Prostate gland (tissue), 2 donors: ENCODE results near the gene LMLN.

Experiments used
- POLR2A ChIP-seq: fragments of 450-650 bp; IDR thresholded peaks from one replicate; pipeline ENCODE4 v1.6.1; 2016; ENCODE audit warnings: antibody characterized with exemption, mild to moderate bottlenecking
- POLR2AphosphoS5 ChIP-seq: sonication (generic); formaldehyde crosslinking; IDR thresholded peaks from one replicate; pipeline ENCODE4 v1.6.1; 2017; ENCODE audit warnings: antibody characterized with exemption
- TF ChIP-seq, protein P1 (sequence below), 4 experiments: fragments of 200-600 bp in 2 of 4; fragments of 450-650 bp in 2 of 4; sonication (generic) in 2 of 4; IDR thresholded peaks; 1 replicate in 3 of 4; 2 replicates in 1 of 4; pipeline ENCODE4 v1.5.1; 2016 to 2019; ENCODE audit warnings: antibody characterized with exemption in 4 of 4, mild to moderate bottlenecking in 2 of 4, moderate library complexity in 2 of 4

DNA sequence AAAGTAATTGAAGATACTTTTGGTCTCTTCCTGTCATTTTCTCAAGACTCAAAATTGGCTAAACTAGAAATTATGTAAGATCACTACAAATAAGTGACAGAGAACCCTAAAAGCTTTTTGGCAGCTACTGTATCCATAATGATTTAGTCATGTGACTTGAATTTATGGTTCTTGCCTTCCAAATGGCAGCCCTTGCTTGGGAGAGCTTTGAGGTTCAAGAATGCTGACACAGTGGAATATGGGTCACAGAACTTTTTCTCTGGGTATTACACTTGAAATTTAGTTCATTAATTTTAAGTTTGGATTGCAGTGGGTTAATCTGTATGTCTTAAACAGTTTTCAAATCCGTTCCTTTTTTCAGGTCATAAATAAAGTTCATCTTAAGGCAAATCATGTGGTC is 14.0 kb downstream of the LMLN start:
- TF ChIP-seq, protein P1, sequence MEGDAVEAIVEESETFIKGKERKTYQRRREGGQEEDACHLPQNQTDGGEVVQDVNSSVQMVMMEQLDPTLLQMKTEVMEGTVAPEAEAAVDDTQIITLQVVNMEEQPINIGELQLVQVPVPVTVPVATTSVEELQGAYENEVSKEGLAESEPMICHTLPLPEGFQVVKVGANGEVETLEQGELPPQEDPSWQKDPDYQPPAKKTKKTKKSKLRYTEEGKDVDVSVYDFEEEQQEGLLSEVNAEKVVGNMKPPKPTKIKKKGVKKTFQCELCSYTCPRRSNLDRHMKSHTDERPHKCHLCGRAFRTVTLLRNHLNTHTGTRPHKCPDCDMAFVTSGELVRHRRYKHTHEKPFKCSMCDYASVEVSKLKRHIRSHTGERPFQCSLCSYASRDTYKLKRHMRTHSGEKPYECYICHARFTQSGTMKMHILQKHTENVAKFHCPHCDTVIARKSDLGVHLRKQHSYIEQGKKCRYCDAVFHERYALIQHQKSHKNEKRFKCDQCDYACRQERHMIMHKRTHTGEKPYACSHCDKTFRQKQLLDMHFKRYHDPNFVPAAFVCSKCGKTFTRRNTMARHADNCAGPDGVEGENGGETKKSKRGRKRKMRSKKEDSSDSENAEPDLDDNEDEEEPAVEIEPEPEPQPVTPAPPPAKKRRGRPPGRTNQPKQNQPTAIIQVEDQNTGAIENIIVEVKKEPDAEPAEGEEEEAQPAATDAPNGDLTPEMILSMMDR (IDR thresholded peaks at IDR 0.05), result no peak
- TF ChIP-seq POLR2AphosphoS5 (no peak), POLR2A (no peak)
